Natural killer cell treated with Interleukin-12 subunit alpha and Interleukin-12 subunit beta and Interleukin-15 and Interleukin-18, amount 100 ng/mL, for 72 hours (primary cell): ENCODE results near the gene CDH24. TPM values are rescaled to one million over a fixed set of nuclear protein-coding genes. Genes with fewer than 3 reads are reported as not detected.
A peak's percentile ranks its signal among the peaks of the same experiment; 100 is the strongest.
"Not testable (repeated sequence)": the region's sequence is repeated elsewhere in the genome, so short reads cannot be mapped to it uniquely, and the experiment has no call there.

ENCODE experiments used
- ATAC-seq, 2 donors: fragments of 150-1000 bp; cut with Tn5 transposase in 1 of 2; sonication (Bioruptor Pico), chemical (Tn5 transposase) in 1 of 2; 2 replicates each; pipeline ENCODE4 v1.10.0; 2021
- DNase-seq: peaks from one replicate; pipeline ENCODE4 v3.0.0; 2022; ENCODE audit warnings: low spot score
- H3K27ac Mint-ChIP-seq, 2 donors: 1 replicate in 1 of 2; 2 replicates in 1 of 2; pipeline ENCODE4 v1.8.0; 2022; ENCODE audit warnings: mixed read lengths in 2 of 2, mild to moderate bottlenecking in 1 of 2, moderate library complexity in 1 of 2
- H3K27me3 Mint-ChIP-seq, 2 donors: 1 replicate in 1 of 2; 2 replicates in 1 of 2; pipeline ENCODE4 v1.8.0; 2022; ENCODE audit warnings: mixed read lengths in 2 of 2
- H3K36me3 Mint-ChIP-seq: one replicate; pipeline ENCODE4 v1.8.0; 2022; ENCODE audit warnings: mixed read lengths
- H3K4me1 Mint-ChIP-seq, 2 donors: 1 replicate in 1 of 2; 2 replicates in 1 of 2; pipeline ENCODE4 v1.8.0; 2022; ENCODE audit warnings: low read depth in 2 of 2, mixed read lengths in 2 of 2, mild to moderate bottlenecking in 1 of 2
- H3K4me3 Mint-ChIP-seq: one replicate; pipeline ENCODE4 v1.8.0; 2022; ENCODE audit warnings: mixed read lengths
- H3K9me3 Mint-ChIP-seq: 2 replicates; pipeline ENCODE4 v1.8.0; 2022; ENCODE audit warnings: mixed read lengths
- total RNA-seq, 2 donors: library from RNA; stranded (reverse); gene quantifications; one replicate each; pipeline ENCODE4 v1.2.3, GENCODE V29; 2022

CDH24 gene
- total RNA-seq, 2 donors from 2014 or later = 0.73 to 1.0 TPM

DNA sequence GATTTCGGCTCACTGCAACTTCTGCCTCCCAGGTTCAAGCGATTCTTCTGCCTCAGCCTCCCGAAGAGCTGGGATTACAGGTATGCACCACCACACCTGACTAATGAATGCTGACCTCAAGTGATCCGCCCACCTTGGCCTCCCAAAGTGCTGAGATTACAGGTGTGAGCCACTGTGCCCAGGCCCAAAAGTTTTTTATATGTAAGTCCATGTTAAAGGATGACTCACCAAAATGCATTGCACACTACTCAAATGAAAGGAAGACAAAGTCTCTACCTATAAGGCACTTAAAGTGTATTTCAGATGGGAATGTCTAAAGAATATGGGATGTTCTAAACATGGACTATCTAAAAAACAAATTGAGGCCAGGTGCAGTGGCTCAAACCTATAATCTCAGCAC is 53.0 kb downstream of the CDH24 start:
- not testable (repeated sequence) for DNase-seq, H3K9me3 Mint-ChIP-seq, H3K27me3 Mint-ChIP-seq, ATAC-seq, H3K4me3 Mint-ChIP-seq, H3K36me3 Mint-ChIP-seq
- Mint-ChIP-seq H3K4me1 (peaks cover 18 to 37% of the 10 kb centered on the region in 2 donors), H3K27ac (peak overlapping the region in 1 of 2 donors; percentile 14)

DNA sequence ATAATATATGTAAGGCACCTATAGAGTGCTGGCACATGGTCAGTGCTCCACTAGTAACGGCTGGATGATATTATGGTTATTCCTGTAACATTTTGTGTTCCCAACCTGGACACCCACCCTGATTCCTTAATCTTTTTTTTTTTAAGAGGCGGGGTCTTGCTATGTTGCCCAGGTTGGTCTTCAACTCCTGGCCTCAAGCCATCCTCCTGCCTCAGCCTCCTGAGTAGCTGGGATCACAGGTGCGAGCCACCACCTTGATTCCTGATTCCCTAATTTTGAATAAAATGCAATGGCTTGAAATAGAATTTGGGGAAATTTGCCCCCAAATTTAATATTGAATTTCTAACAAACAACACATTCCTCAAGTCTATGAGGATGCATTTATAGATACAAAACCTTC is 54.7 kb downstream of the CDH24 start:
- no peak overlapping the region for H3K27ac Mint-ChIP-seq
- DNase-seq (no peak), ATAC-seq (no peak)
- H3K9me3 Mint-ChIP-seq = no peaks in the 10 kb centered on the region
- H3K4me1 Mint-ChIP-seq = peaks cover 11 to 24% of the 10 kb centered on the region in 2 donors
- H3K36me3 Mint-ChIP-seq = no peaks in the 10 kb centered on the region
- H3K4me3 Mint-ChIP-seq = no peak overlapping the region
- H3K27me3 Mint-ChIP-seq = no peaks in the 10 kb centered on the region

DNA sequence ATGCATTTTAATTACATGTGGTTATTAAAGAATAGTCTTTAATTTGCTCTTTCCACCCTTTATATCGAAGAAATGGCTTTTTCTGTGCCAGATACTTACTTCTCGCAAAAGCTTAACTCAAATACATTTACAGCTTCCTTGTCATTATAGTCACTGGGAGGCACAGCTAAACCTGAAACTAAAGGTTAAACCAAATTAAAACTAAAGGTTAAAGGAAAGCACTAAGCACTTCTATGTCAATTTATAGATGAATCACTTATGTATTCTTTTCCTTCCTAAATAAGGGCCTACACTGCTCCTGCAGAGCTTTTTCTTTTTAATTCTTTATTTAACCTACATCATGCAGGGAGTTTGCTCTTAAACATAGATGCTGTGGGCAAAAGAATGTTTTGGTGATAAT is 56.5 kb downstream of the CDH24 start:
- ATAC-seq (no peak), DNase-seq (no peak)
- H3K4me1 Mint-ChIP-seq = peaks cover 4 to 8% of the 10 kb centered on the region in 2 donors
- H3K4me3 Mint-ChIP-seq = no peak overlapping the region
- H3K36me3 Mint-ChIP-seq = no peaks in the 10 kb centered on the region
- no peaks in the 10 kb centered on the region for H3K9me3 Mint-ChIP-seq
- H3K27me3 Mint-ChIP-seq = no peaks in the 10 kb centered on the region
- H3K27ac Mint-ChIP-seq = no peak overlapping the region

DNA sequence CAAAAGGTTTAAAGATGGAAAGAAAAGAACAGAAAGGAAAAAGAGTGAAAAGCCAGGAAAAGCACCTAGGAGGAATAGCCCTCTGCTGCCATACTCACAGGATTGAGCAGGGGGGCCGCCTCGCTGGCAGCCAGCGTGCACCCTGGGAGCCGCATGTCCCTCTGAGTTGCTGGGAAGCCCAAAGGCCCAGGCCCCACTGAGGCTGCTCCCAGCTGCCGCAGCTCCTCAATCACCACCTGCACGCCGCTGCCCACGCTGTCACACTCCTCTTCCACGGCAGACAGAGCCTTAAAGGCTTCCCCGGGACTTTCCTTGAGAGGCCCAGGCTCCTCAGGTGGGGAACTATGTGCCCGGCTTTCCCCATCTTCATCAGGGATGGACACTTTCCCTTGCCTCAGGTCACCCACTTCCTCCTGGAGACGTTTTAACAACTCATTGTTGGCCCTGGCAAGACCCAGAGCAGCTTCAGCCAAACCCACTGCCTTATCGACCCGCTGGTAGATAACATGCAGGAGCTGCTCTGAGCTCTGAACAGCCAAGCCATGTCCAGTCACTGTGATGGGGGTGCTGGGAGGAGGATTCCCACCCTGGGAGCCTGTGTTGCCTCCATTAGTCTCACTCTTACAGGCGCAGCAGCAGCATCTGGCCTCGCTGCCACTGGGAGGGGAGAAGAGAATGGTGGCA is 58.8 kb downstream of the CDH24 start:
- Mint-ChIP-seq H3K36me3 (no peaks in the 10 kb centered on the region), H3K27ac (no peak overlapping the region), H3K9me3 (no peaks in the 10 kb centered on the region), H3K4me3 (no peak overlapping the region), H3K4me1 (no peaks in the 10 kb centered on the region), H3K27me3 (no peaks in the 10 kb centered on the region)
- no peak for DNase-seq
- no peak for ATAC-seq

DNA sequence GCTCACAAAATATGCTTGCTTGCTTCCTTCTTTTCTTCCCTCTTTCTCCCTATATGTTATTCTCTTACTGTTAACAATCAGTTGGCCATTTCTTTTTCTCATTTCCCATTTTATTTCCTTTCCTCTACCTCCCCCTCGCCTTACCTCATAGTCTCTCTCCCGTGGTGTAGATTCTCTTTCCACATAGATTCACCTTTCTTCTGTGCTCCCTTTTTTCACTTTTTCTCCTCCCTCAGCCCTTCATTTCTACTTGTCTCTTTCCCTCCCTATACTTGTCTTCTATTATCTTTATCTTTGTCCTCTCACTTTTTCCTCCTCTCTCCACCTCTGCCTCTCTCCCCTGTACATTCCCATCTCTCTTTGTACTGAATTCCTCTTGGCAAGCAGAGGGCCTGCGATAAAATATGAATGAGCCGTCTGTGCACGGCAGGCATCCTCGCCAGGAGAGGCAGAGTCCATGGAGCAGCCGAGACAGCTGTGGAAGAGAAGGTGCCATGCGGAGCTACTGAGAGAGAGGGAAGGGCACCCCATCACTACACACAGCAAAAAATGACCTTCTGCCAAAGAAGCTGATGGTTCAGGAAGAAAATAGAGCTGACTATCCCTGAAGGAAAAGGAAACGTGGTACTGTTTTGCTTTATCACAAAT is 59.5 kb downstream of the CDH24 start:
- Mint-ChIP-seq H3K4me3 (no peak overlapping the region), H3K36me3 (no peaks in the 10 kb centered on the region), H3K27me3 (no peaks in the 10 kb centered on the region), H3K9me3 (no peaks in the 10 kb centered on the region), H3K4me1 (no peaks in the 10 kb centered on the region), H3K27ac (no peak overlapping the region)
- DNase-seq (no peak), ATAC-seq (no peak)

Other genes with a start within 250 kb of the CDH24 start
- under 1 TPM; 0.36 to 0.59 TPM for gene SLC7A7, start 242.1 kb downstream of the CDH24 start, total RNA-seq
- gene MRPL52, start 227.6 kb downstream of the CDH24 start, total RNA-seq = 100 to 1,000 TPM; 116 to 134 TPM
- gene MMP14, start 220.9 kb downstream of the CDH24 start, total RNA-seq = 1 to 10 TPM; 3.7 to 8.0 TPM
- 10 to 100 TPM; 53.4 to 60.4 TPM for gene LRP10, start 185.8 kb downstream of the CDH24 start, total RNA-seq
- under 1 TPM in 1 of 2 donors, not detected in 1; 0.43 TPM for gene REM2, start 174.3 kb downstream of the CDH24 start, total RNA-seq
- gene RBM23, start 138.4 kb downstream of the CDH24 start, total RNA-seq = 10 to 100 TPM; 88.2 to 94.1 TPM
- 100 to 1,000 TPM; 108 to 171 TPM for gene PRMT5, start 128.1 kb downstream of the CDH24 start, total RNA-seq
- 10 to 100 TPM; 34.4 to 56.8 TPM for gene HAUS4, start 100.4 kb downstream of the CDH24 start, total RNA-seq
- 1 to 10 TPM in 1 of 2 donors, under 1 TPM in 1; 0.17 to 2.1 TPM for gene AJUBA, start 75.0 kb downstream of the CDH24 start, total RNA-seq
- 10 to 100 TPM in 1 of 2 donors, 1 to 10 TPM in 1; 2.8 to 10.8 TPM for gene C14orf93, start 47.4 kb downstream of the CDH24 start, total RNA-seq
- 100 to 1,000 TPM; 102 to 121 TPM for gene PSMB5, start 22.6 kb downstream of the CDH24 start, total RNA-seq
- gene PSMB11, start 15.3 kb downstream of the CDH24 start, total RNA-seq = not detected
- 100 to 1,000 TPM; 186 to 250 TPM for gene ACIN1, start 37.6 kb upstream of the CDH24 start, total RNA-seq
- gene C14orf119, start 38.0 kb upstream of the CDH24 start, total RNA-seq = 10 to 100 TPM; 41.2 to 55.2 TPM
- not detected for gene CIROP, start 47.5 kb upstream of the CDH24 start, total RNA-seq
- gene CEBPE, start 61.7 kb upstream of the CDH24 start, total RNA-seq = not detected
- 1 to 10 TPM in 1 of 2 donors, under 1 TPM in 1; 0.07 to 3.5 TPM for gene SLC7A8, start 126.1 kb upstream of the CDH24 start, total RNA-seq
- gene RNF212B, start 180.4 kb upstream of the CDH24 start, total RNA-seq = not detected
- 1 to 10 TPM; 5.8 to 7.8 TPM for gene HOMEZ, start 228.6 kb upstream of the CDH24 start, total RNA-seq
- 10 to 100 TPM; 12.4 to 18.7 TPM for gene PPP1R3E, start 245.3 kb upstream of the CDH24 start, total RNA-seq
- 10 to 100 TPM; 17.5 to 26.3 TPM for gene BCL2L2, start 249.3 kb upstream of the CDH24 start, total RNA-seq